Measurements from ENCODE around the gene ADSL.

- TF ChIP-seq CTCF (IDR thresholded peaks at IDR 0.05) (no peak), POLR2AphosphoS5 (IDR thresholded peaks at IDR 0.05) (no peak), POLR2A (IDR thresholded peaks at IDR 0.05) (no peak), EP300 (IDR thresholded peaks at IDR 0.05) (no peak)
These were observed 21.7 kb downstream of the ADSL start for GRCh38 chr22:40368016-40368415.

All from stomach (tissue), 4 donors.